H1 (cell line): ENCODE measurements around the gene PRRC2C. TPM values are rescaled to one million over a fixed set of nuclear protein-coding genes. Genes with fewer than 3 reads are reported as not detected.

ENCODE experiments used
- CTCF ChIA-PET: fragments of 300-600 bp; sonication (Branson Sonifier 250); formaldehyde crosslinking; loops from one replicate; lab custom pipeline; 2021; ENCODE audit not compliant: partially characterized antibody; lab: Charles Lee
- POLR2A ChIA-PET: fragments of 300-600 bp; sonication (Branson Sonifier 250); formaldehyde crosslinking; loops from one replicate; lab custom pipeline; 2021; ENCODE audit warnings: inconsistent platforms; ENCODE audit not compliant: partially characterized antibody; lab: Charles Lee
- DNase-seq, 2 experiments: peaks; one replicate each; pipeline versions ENCODE4 v3.0.0 to v3.0.0-alpha.2; 2010 to 2022; ENCODE audit warnings: low spot score in 2 of 2, low read depth in 1 of 2, mixed read lengths in 1 of 2
- FAIRE-seq: peaks from 2 replicates; lab custom pipeline; 2011; peaks lifted over from hg19 to GRCh38; lab: Jason Lieb, UNC
- H2AFZ ChIP-seq: 2 replicates; pipeline ENCODE4 v1.8.1; 2012; ENCODE audit warnings: low read length, inconsistent platforms
- H2AK5ac ChIP-seq: 2 replicates; pipeline ENCODE4 v1.6.1; 2013; ENCODE audit warnings: low read depth, low read length
- H2BK120ac ChIP-seq: replicated peaks from 2 replicates; pipeline ENCODE3; 2013; ENCODE audit warnings: low read depth, low read length, inconsistent platforms
- H2BK12ac ChIP-seq: 2 replicates; pipeline ENCODE4 v1.6.1; 2013; ENCODE audit warnings: low read depth, low read length
- H2BK15ac ChIP-seq: 2 replicates; pipeline ENCODE4 v1.6.1; 2013; ENCODE audit warnings: low read length
- H2BK20ac ChIP-seq: 2 replicates; pipeline ENCODE4 v1.6.1; 2013; ENCODE audit warnings: low read length
- H2BK5ac ChIP-seq: 2 replicates; pipeline ENCODE4 v1.6.1; 2013; ENCODE audit warnings: low read depth, low read length
- H3K14ac ChIP-seq: 2 replicates; pipeline ENCODE4 v1.6.1; 2013; ENCODE audit warnings: inconsistent platforms; ENCODE audit not compliant: insufficient read length
- H3K18ac ChIP-seq: 2 replicates; pipeline ENCODE4 v1.6.1; 2013; ENCODE audit warnings: low read length; ENCODE audit errors: extremely low read depth
- H3K23ac ChIP-seq: 2 replicates; pipeline ENCODE4 v1.6.1; 2013; ENCODE audit warnings: inconsistent platforms; ENCODE audit not compliant: insufficient read length
- H3K23me2 ChIP-seq: 2 replicates; pipeline ENCODE4 v1.6.1; 2013; ENCODE audit warnings: low read depth, low read length
- H3K27ac ChIP-seq: 2 replicates; pipeline ENCODE4 v1.6.1; 2011; ENCODE audit warnings: low read depth, low read length, inconsistent platforms
- H3K27me3 ChIP-seq, 4 experiments: replicated peaks in 1 of 4; 1 replicate in 1 of 4; 2 replicates in 3 of 4; pipeline versions ENCODE4 v1.6.1 to v1.8.1; 2011 to 2013; ENCODE audit warnings: low read length in 3 of 4, mild to moderate bottlenecking in 3 of 4, inconsistent platforms in 2 of 4, mixed read lengths in 2 of 4, moderate library complexity in 1 of 4; ENCODE audit not compliant: control insufficient read depth in 3 of 4, insufficient read depth in 3 of 4; ENCODE audit errors: extremely low read depth in 1 of 4
- H3K36me3 ChIP-seq, 4 experiments: 2 replicates each; pipeline versions ENCODE4 v1.6.1 to v1.8.1; 2011 to 2013; ENCODE audit warnings: mild to moderate bottlenecking in 4 of 4, low read length in 3 of 4, moderate library complexity in 2 of 4, control low read depth in 1 of 4, inconsistent platforms in 1 of 4; ENCODE audit not compliant: insufficient read depth in 4 of 4, control insufficient read depth in 2 of 4
- H3K4ac ChIP-seq: replicated peaks from 2 replicates; pipeline ENCODE3; 2013; ENCODE audit warnings: low read length, low read depth, mixed read lengths, inconsistent platforms; ENCODE audit not compliant: insufficient read length
- H3K4me1 ChIP-seq, 4 experiments: replicated peaks in 1 of 4; 1 replicate in 1 of 4; 2 replicates in 3 of 4; pipeline versions ENCODE4 v1.6.1 to v1.8.1; 2011 to 2013; ENCODE audit warnings: low read length in 3 of 4, inconsistent platforms in 2 of 4, mixed read lengths in 1 of 4; ENCODE audit not compliant: insufficient read depth in 4 of 4, control insufficient read depth in 3 of 4
- H3K4me2 ChIP-seq, 2 experiments: 2 replicates each; pipeline versions ENCODE4 v1.6.1 to v1.8.1; 2011 to 2013; ENCODE audit warnings: low read depth in 2 of 2, low read length in 2 of 2, control low read depth in 1 of 2, inconsistent platforms in 1 of 2, mild to moderate bottlenecking in 1 of 2; ENCODE audit not compliant: insufficient read depth in 1 of 2
- H3K4me3 ChIP-seq, 4 experiments: fragments of 200-600, 300-600 bp in 1 of 4; sonication (generic), shearing (Covaris generic), sonication (Bioruptor Twin) in 1 of 4; 2 replicates each; pipeline versions ENCODE4 v1.5.1 to v1.8.1; 2011 to 2016; ENCODE audit warnings: low read length in 4 of 4, low read depth in 3 of 4, control low read depth in 2 of 4, inconsistent platforms in 2 of 4, mild to moderate bottlenecking in 2 of 4, mixed read lengths in 1 of 4, moderate library complexity in 1 of 4; ENCODE audit not compliant: insufficient read depth in 2 of 4; ENCODE audit errors: extremely low read depth in 1 of 4
- H3K56ac ChIP-seq: replicated peaks from 2 replicates; pipeline ENCODE3; 2013; ENCODE audit warnings: low read depth, mild to moderate bottlenecking, mixed read lengths, low read length, inconsistent platforms; ENCODE audit not compliant: insufficient read length
- H3K79me1 ChIP-seq: 2 replicates; pipeline ENCODE4 v1.6.1; 2013; ENCODE audit warnings: low read depth, low read length, control low read depth
- H3K79me2 ChIP-seq, 2 experiments: 2 replicates each; pipeline versions ENCODE4 v1.6.1 to v1.8.1; 2012 to 2013; ENCODE audit warnings: low read length in 2 of 2, mild to moderate bottlenecking in 2 of 2, inconsistent platforms in 1 of 2; ENCODE audit not compliant: insufficient read depth in 2 of 2, control insufficient read depth in 1 of 2
- H3K9ac ChIP-seq, 4 experiments: replicated peaks in 1 of 4; 1 replicate in 1 of 4; 2 replicates in 3 of 4; pipeline versions ENCODE4 v1.6.1 to v1.8.1; 2011 to 2013; ENCODE audit warnings: low read depth in 3 of 4, low read length in 3 of 4, control low read depth in 2 of 4, mild to moderate bottlenecking in 2 of 4, moderate library complexity in 2 of 4, inconsistent platforms in 1 of 4; ENCODE audit errors: extremely low read depth in 1 of 4
- H3K9me3 ChIP-seq, 2 experiments: 2 replicates each; pipeline versions ENCODE4 v1.6.1 to v1.8.1; 2012 to 2013; ENCODE audit warnings: mild to moderate bottlenecking in 2 of 2, moderate library complexity in 2 of 2, control low read depth in 1 of 2, inconsistent platforms in 1 of 2, low read depth in 1 of 2, low read length in 1 of 2, mixed read lengths in 1 of 2; ENCODE audit not compliant: insufficient read depth in 2 of 2
- H4K20me1 ChIP-seq, 2 experiments: replicated peaks in 1 of 2; 2 replicates each; pipeline versions ENCODE3 to v1.8.1; 2011 to 2013; ENCODE audit warnings: inconsistent platforms in 2 of 2, low read length in 2 of 2, mild to moderate bottlenecking in 1 of 2; ENCODE audit not compliant: insufficient read depth in 2 of 2, control insufficient read depth in 1 of 2
- H4K5ac ChIP-seq: 2 replicates; pipeline ENCODE4 v1.6.1; 2013; ENCODE audit warnings: low read length, low read depth, mixed read lengths, inconsistent platforms; ENCODE audit not compliant: insufficient read length
- H4K8ac ChIP-seq: 2 replicates; pipeline ENCODE4 v1.8.0; 2013; ENCODE audit warnings: mild to moderate bottlenecking, moderate library complexity, low read length, inconsistent platforms; ENCODE audit not compliant: insufficient read depth; ENCODE audit errors: extremely low read depth
- H4K91ac ChIP-seq: replicated peaks from 2 replicates; pipeline ENCODE3; 2013; ENCODE audit warnings: low read length, mixed read lengths, inconsistent platforms; ENCODE audit not compliant: insufficient read length
- EGR1 ChIP-seq: IDR thresholded peaks from 2 replicates; pipeline ENCODE4 v1.6.1; 2011; ENCODE audit warnings: low read depth, low read length, borderline replicate concordance
- GABPA ChIP-seq: IDR thresholded peaks from 2 replicates; pipeline ENCODE4 v1.6.1; 2011; ENCODE audit warnings: mild to moderate bottlenecking, low read length, moderate library complexity, borderline replicate concordance; ENCODE audit not compliant: insufficient read depth
- HDAC6 ChIP-seq: IDR thresholded peaks from one replicate; pipeline ENCODE4 v1.7.1; 2012; ENCODE audit warnings: low read depth, mild to moderate bottlenecking, inconsistent platforms, low read length, moderate library complexity
- JUN ChIP-seq: IDR thresholded peaks from 2 replicates; pipeline ENCODE4 v1.6.1; 2011; ENCODE audit warnings: low read depth, mild to moderate bottlenecking, improper control_type of control experiment, low read length
- JUND ChIP-seq: IDR thresholded peaks from 2 replicates; pipeline ENCODE4 v1.6.1; 2011; ENCODE audit warnings: mild to moderate bottlenecking, improper control_type of control experiment, low read length
- KDM4A ChIP-seq: IDR thresholded peaks from one replicate; pipeline ENCODE4 v1.7.1; 2012; ENCODE audit warnings: low read depth, mild to moderate bottlenecking, moderate library complexity, low read length, inconsistent platforms; ENCODE audit not compliant: severe bottlenecking
- NANOG ChIP-seq: IDR thresholded peaks from 2 replicates; pipeline ENCODE4 v1.6.1; 2011; ENCODE audit warnings: low read length, low read depth, mild to moderate bottlenecking, inconsistent platforms; ENCODE audit not compliant: insufficient read depth, poor library complexity, severe bottlenecking
- NRF1 ChIP-seq: IDR thresholded peaks from 2 replicates; pipeline ENCODE4 v1.6.1; 2011; ENCODE audit warnings: mild to moderate bottlenecking, low read depth, low read length, improper control_type of control experiment
- TAF7 ChIP-seq: optimal IDR thresholded peaks from 2 replicates; pipeline ENCODE3; 2011; ENCODE audit warnings: low read depth, mild to moderate bottlenecking, inconsistent platforms, low read length, moderate library complexity, borderline replicate concordance
- ZNF274 ChIP-seq: IDR thresholded peaks from 2 replicates; pipeline ENCODE4 v1.7.0; 2012; ENCODE audit warnings: low read length, borderline replicate concordance; ENCODE audit errors: extremely low read depth
- WGBS, 2 experiments: shearing (Covaris generic) in 1 of 2; methylation state at CpG; one replicate each; pipeline versions ENCODE4 v1.1.6 to v1.1.7; 2013 to 2015; ENCODE audit warnings: low lambda C conversion rate in 2 of 2, mixed read lengths in 2 of 2, inconsistent platforms in 1 of 2, low coverage in 1 of 2, missing lambda C conversion rate in 1 of 2; ENCODE audit not compliant: insufficient replicate concordance in 2 of 2, insufficient coverage in 1 of 2, insufficient read length in 1 of 2; ENCODE audit errors: extremely low coverage in 1 of 2, missing lambda C conversion rate in 1 of 2; 5-methylcytosine and 5-hydroxymethylcytosine counted together
- polyA plus RNA-seq, 7 experiments: library from polyadenylated mRNA; depleted of rRNA in 3 of 7; stranded (reverse) in 5 of 7; unstranded in 2 of 7; fragments of >200 nt in 5 of 7; fragments of 200-250 nt in 2 of 7; gene quantifications; 1 replicate in 5 of 7; 2 replicates in 1 of 7; 4 replicates in 1 of 7; pipeline versions ENCODE4 v1.2.1 to v1.2.3, GENCODE V29; 2011 to 2013; ENCODE audit warnings: missing spikeins in 2 of 7, mixed read lengths in 2 of 7
- total RNA-seq: library from RNA; stranded (reverse); fragmentation: NEBNext Ultra II Directional; extraction: Animal tissue kit (Norgen Biotek cat#: 25700); gene quantifications from 2 replicates; pipeline ENCODE4 v1.2.1, GENCODE V29; 2021
- TF ChIP-seq, protein P1 (sequence below): IDR thresholded peaks from 2 replicates; pipeline ENCODE4 v1.6.1; 2011; ENCODE audit warnings: low read depth, mild to moderate bottlenecking, low read length; ENCODE audit not compliant: insufficient read depth
- TF ChIP-seq, protein P2 (sequence below): IDR thresholded peaks from 2 replicates; pipeline ENCODE4 v1.6.1; 2012; ENCODE audit warnings: low read length, inconsistent platforms

The PRRC2C gene
- total and polyA plus RNA-seq, 2 of the 8 experiments (the other 6 are each of a cell fraction or from before 2014, with no cell fraction given) = 125 to 264 TPM

DNA sequence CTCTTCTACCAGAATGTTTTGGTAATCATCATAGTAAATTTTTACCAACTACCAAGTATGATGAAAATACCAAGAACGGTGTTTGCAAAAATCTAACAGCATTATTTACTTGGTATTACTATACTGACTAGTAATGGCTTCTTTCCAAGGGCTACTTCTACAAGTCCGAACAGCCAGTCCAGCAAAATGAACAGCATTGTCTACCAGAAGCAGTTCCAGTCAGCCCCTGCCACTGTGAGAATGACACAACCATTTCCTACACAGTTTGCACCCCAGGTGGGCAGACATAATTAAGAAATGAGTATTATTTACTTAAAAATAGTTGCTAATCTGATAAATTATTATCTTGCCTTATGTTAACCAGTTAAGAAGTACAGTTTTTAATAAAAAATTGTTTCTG, 102.9 kb downstream of the PRRC2C start:
- WGBS, 2 experiments = 93% methylated on average over 2 of the region's 2 CpGs; no CpG with 5 or more reads in 1 of the 2 experiments
- POLR2A ChIA-PET = no interaction called here
- H3K4me1 ChIP-seq = no peaks in the 10 kb centered on the region
- TF ChIP-seq GABPA (no peak), TAF7 (no peak), EGR1 (no peak), KDM4A (no peak), ZNF274 (no peak), NANOG (no peak), JUND (no peak), JUN (no peak), HDAC6 (no peak), NRF1 (no peak)
- TF ChIP-seq, protein P1, sequence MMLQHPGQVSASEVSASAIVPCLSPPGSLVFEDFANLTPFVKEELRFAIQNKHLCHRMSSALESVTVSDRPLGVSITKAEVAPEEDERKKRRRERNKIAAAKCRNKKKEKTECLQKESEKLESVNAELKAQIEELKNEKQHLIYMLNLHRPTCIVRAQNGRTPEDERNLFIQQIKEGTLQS = no peak
- TF ChIP-seq, protein P2, sequence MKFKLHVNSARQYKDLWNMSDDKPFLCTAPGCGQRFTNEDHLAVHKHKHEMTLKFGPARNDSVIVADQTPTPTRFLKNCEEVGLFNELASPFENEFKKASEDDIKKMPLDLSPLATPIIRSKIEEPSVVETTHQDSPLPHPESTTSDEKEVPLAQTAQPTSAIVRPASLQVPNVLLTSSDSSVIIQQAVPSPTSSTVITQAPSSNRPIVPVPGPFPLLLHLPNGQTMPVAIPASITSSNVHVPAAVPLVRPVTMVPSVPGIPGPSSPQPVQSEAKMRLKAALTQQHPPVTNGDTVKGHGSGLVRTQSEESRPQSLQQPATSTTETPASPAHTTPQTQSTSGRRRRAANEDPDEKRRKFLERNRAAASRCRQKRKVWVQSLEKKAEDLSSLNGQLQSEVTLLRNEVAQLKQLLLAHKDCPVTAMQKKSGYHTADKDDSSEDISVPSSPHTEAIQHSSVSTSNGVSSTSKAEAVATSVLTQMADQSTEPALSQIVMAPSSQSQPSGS = no peak

More for the DNA sequence above, 102.9 kb downstream of the PRRC2C start:
- Histone ChIP-seq H4K20me1 (peaks cover 2% of the 10 kb centered on the region in 2 experiments), H3K14ac (no peak overlapping the region), H3K27me3 (no peaks in the 10 kb centered on the region), H2AK5ac (no peak overlapping the region), H2BK15ac (no peak overlapping the region), H3K9ac (no peak overlapping the region), H4K5ac (no peak overlapping the region), H3K4me2 (no peak overlapping the region), H3K27ac (no peak overlapping the region), H2BK120ac (no peak overlapping the region), H3K23ac (no peak overlapping the region), H3K4me3 (no peak overlapping the region), H3K79me2 (no peaks in the 10 kb centered on the region), H2BK12ac (no peak overlapping the region), H3K79me1 (no peaks in the 10 kb centered on the region), H3K18ac (no peak overlapping the region), H2AFZ (no peak overlapping the region), H2BK5ac (no peak overlapping the region), H3K56ac (no peak overlapping the region), H3K9me3 (no peaks in the 10 kb centered on the region), H2BK20ac (no peak overlapping the region), H3K36me3 (peaks cover 44 to 95% (median 76%) of the 10 kb centered on the region in 4 experiments), H4K8ac (no peak overlapping the region), H3K23me2 (no peaks in the 10 kb centered on the region), H4K91ac (no peak overlapping the region), H3K4ac (no peak overlapping the region)
- FAIRE-seq (no peak), DNase-seq (no peak)
- CTCF ChIA-PET = interaction anchor here (1.4 kb wide), 1 partner anchor 128 kb away, joined by 4 read pairs; no protein-coding TSS in a partner anchor
